K562 (cell line): ENCODE data around the gene KCNT1.

ENCODE experiments used
- FOXK2 ChIP-seq, 2 experiments: fragments of 450-650 bp; IDR thresholded peaks in 1 of 2; conservative IDR thresholded peaks in 1 of 2; 2 replicates each; pipeline ENCODE4 v1.6.1; 2016; ENCODE audit warnings: low read depth in 2 of 2, mild to moderate bottlenecking in 1 of 2
- FOXP1 ChIP-seq: sonication (generic); formaldehyde crosslinking; IDR thresholded peaks from 2 replicates; pipeline ENCODE4 v1.8.0; 2022; ENCODE audit warnings: mild to moderate bottlenecking, missing genetic modification reagents
- IRF2 ChIP-seq: sonication (generic); formaldehyde crosslinking; IDR thresholded peaks from 2 replicates; pipeline ENCODE4 v1.8.1; 2022; ENCODE audit warnings: mild to moderate bottlenecking, missing genetic modification reagents
- JUND ChIP-seq, 2 experiments: IDR thresholded peaks; 2 replicates in 1 of 2; 3 replicates in 1 of 2; pipeline ENCODE4 v1.6.1; 2011; ENCODE audit warnings: borderline replicate concordance in 2 of 2, low read depth in 2 of 2, low read length in 2 of 2, improper control_type of control experiment in 1 of 2, missing biosample characterization in 1 of 2, missing genetic modification characterization in 1 of 2, missing genetic modification reagents in 1 of 2
- NCOA6 ChIP-seq: fragments of 450-650 bp; IDR thresholded peaks from 2 replicates; pipeline ENCODE4 v1.6.1; 2017; ENCODE audit warnings: mild to moderate bottlenecking
- POLR2AphosphoS5 ChIP-seq: IDR thresholded peaks from 2 replicates; pipeline ENCODE4 v1.6.1; 2011; ENCODE audit warnings: mild to moderate bottlenecking, low read depth, low read length, moderate library complexity; ENCODE audit not compliant: control insufficient read depth, insufficient read depth
- SMAD3 ChIP-seq: fragments of 450-650 bp; formaldehyde crosslinking; conservative IDR thresholded peaks from 2 replicates; pipeline ENCODE4 v1.4.0; 2020; ENCODE audit warnings: mild to moderate bottlenecking
- TRIM24 ChIP-seq, 2 experiments: fragments of 450-650 bp; IDR thresholded peaks; 2 replicates each; pipeline ENCODE4 v1.6.1; 2016
- ZNF589 ChIP-seq: fragments of 200-800 bp; sonication (Bioruptor generic); IDR thresholded peaks from 2 replicates; pipeline ENCODE4 v1.6.1; 2016; ENCODE audit warnings: low read depth, missing genetic modification characterization, missing compliant biosample characterization
- TF ChIP-seq, protein P1 (sequence below): sonication (generic); formaldehyde crosslinking; IDR thresholded peaks from 2 replicates; pipeline ENCODE4 v1.4.0; 2020; ENCODE audit warnings: mild to moderate bottlenecking, missing genetic modification reagents
- TF ChIP-seq, protein P2 (sequence below), 3 experiments: IDR thresholded peaks in 2 of 3; conservative IDR thresholded peaks in 1 of 3; 2 replicates each; pipeline ENCODE4 v1.5.1; 2011 to 2012; ENCODE audit warnings: low read length in 3 of 3, mild to moderate bottlenecking in 3 of 3, control low read depth in 2 of 3, improper control_type of control experiment in 1 of 3, inconsistent platforms in 1 of 3, low read depth in 1 of 3, mixed read lengths in 1 of 3, moderate library complexity in 1 of 3; ENCODE audit not compliant: insufficient read depth in 2 of 3

DNA sequence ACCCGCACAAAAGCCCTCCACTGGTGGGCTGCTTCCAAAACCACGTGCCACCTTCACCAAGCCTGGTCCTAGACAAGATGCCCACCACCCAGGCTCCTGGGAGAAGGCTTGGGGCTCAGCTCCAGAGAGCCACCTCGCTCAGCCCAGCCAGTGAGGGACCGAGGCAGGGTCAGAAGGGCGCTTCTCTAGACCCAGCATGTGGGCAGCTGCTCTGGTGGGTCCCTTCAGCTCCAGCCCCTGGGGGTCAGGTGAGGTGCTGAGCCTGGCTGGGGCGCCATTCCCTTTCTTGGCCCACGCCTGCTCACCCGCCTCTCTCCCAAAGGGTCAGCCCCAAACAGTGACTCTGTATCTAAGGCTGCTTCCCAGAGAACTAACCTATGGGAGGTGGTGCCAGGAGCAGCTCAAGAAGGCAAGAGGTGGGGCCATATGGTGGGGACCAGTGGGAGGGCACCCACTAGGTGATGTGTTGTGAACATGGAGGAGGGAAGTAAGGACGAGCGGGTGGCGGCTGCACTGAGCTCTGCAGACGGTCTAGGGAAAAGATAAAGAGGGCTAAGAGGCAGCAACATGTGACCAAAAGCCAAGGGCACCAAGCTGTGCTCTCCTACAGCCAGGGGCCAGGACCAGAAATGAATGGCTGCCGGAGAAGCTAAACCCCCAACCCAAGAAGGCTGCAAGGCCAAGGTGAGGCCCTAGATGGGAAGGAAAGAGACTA, 126.0 kb downstream of the KCNT1 start:
- TF ChIP-seq IRF2 (CRISPR knock-in tag) (no peak), ZNF589 (CRISPR knock-in tag) (no peak), TRIM24 (IDR thresholded peaks at IDR 0.05) (no peak), NCOA6 (no peak), POLR2AphosphoS5 (no peak), JUND (IDR thresholded peaks at IDR 0.05; ENCODE audit: borderline replicate concordance, low read depth, low read length) (no peak), JUND (tag; IDR thresholded peaks at IDR 0.05; ENCODE audit: borderline replicate concordance, low read depth, low read length) (no peak), FOXK2 (conservative IDR thresholded peaks at IDR 0.05 in 1 of 2, IDR thresholded peaks at IDR 0.05 in 1 of 2; ENCODE audit: low read depth in 2 of 2) (no peak), FOXP1 (CRISPR knock-in tag) (no peak), SMAD3 (no peak)
- TF ChIP-seq, protein P1, sequence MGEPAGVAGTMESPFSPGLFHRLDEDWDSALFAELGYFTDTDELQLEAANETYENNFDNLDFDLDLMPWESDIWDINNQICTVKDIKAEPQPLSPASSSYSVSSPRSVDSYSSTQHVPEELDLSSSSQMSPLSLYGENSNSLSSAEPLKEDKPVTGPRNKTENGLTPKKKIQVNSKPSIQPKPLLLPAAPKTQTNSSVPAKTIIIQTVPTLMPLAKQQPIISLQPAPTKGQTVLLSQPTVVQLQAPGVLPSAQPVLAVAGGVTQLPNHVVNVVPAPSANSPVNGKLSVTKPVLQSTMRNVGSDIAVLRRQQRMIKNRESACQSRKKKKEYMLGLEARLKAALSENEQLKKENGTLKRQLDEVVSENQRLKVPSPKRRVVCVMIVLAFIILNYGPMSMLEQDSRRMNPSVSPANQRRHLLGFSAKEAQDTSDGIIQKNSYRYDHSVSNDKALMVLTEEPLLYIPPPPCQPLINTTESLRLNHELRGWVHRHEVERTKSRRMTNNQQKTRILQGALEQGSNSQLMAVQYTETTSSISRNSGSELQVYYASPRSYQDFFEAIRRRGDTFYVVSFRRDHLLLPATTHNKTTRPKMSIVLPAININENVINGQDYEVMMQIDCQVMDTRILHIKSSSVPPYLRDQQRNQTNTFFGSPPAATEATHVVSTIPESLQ (CRISPR knock-in tag): no peak
- TF ChIP-seq, protein P2, sequence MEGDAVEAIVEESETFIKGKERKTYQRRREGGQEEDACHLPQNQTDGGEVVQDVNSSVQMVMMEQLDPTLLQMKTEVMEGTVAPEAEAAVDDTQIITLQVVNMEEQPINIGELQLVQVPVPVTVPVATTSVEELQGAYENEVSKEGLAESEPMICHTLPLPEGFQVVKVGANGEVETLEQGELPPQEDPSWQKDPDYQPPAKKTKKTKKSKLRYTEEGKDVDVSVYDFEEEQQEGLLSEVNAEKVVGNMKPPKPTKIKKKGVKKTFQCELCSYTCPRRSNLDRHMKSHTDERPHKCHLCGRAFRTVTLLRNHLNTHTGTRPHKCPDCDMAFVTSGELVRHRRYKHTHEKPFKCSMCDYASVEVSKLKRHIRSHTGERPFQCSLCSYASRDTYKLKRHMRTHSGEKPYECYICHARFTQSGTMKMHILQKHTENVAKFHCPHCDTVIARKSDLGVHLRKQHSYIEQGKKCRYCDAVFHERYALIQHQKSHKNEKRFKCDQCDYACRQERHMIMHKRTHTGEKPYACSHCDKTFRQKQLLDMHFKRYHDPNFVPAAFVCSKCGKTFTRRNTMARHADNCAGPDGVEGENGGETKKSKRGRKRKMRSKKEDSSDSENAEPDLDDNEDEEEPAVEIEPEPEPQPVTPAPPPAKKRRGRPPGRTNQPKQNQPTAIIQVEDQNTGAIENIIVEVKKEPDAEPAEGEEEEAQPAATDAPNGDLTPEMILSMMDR (IDR thresholded peaks at IDR 0.05 in 2 of 3, conservative IDR thresholded peaks at IDR 0.05 in 1 of 3; ENCODE audit: insufficient read depth in 2 of 3, low read depth in 1 of 3, low read length in 3 of 3): no peak
